IPS-NIHi7 (cell line): ENCODE data around the gene LMAN2.
"Not testable (repeated sequence)": the region's sequence is repeated elsewhere in the genome, so short reads cannot be mapped to it uniquely, and the experiment has no call there.

Experiments used
- DNase-seq: peaks from one replicate; pipeline ENCODE4 v3.0.0; 2012; ENCODE audit warnings: mixed read lengths; ENCODE audit errors: extremely low spot score

Gene LMAN2

GRCh38 chr5:177378884-177379883, 27.7 kb upstream of the LMAN2 start:
- DNase-seq, result no peak

- DNase-seq, result no peak
Observed at GRCh38 chr5:177377851-177378776, 26.6 kb upstream of the LMAN2 start.

GRCh38 chr5:177376107-177376506, 24.6 kb upstream of the LMAN2 start:
- no peak for DNase-seq

- not testable (repeated sequence) for DNase-seq
Observed at GRCh38 chr5:177375516-177375915, 24.0 kb upstream of the LMAN2 start.

- DNase-seq, result no peak
Observed at GRCh38 chr5:177374211-177374610, 22.7 kb upstream of the LMAN2 start.

GRCh38 chr5:177373806-177374205, 22.3 kb upstream of the LMAN2 start:
- peak; percentile 48 for DNase-seq

GRCh38 chr5:177372910-177373309, 21.4 kb upstream of the LMAN2 start:
- no peak for DNase-seq

- no peak for DNase-seq
Observed at GRCh38 chr5:177372034-177372896, 20.8 kb upstream of the LMAN2 start.

GRCh38 chr5:177371120-177372033, 19.9 kb upstream of the LMAN2 start:
- DNase-seq, result no peak

GRCh38 chr5:177370488-177371119, 19.1 kb upstream of the LMAN2 start:
- peak; percentile 96 for DNase-seq

- no peak for DNase-seq
Observed at GRCh38 chr5:177369645-177370440, 18.4 kb upstream of the LMAN2 start.

GRCh38 chr5:177368869-177369644, 17.6 kb upstream of the LMAN2 start:
- no peak for DNase-seq

- DNase-seq, result no peak
Observed at GRCh38 chr5:177367981-177368868, 16.8 kb upstream of the LMAN2 start.

GRCh38 chr5:177367323-177367848, 15.9 kb upstream of the LMAN2 start:
- no peak for DNase-seq

- DNase-seq, result peak; percentile 96
Observed at GRCh38 chr5:177366528-177367322, 15.3 kb upstream of the LMAN2 start.
